Esophagus squamous epithelium (tissue), 5 donors: ENCODE results near the gene ASAP2. TPM values are rescaled to one million over a fixed set of nuclear protein-coding genes. Genes with fewer than 3 reads are reported as not detected.

Experiments
- DNase-seq: peaks from one replicate; lab custom pipeline; 2025; lab: John Stamatoyannopoulos, UW
- H3K27ac ChIP-seq, 4 donors: fragments of 200-600 bp; sonication (generic); one replicate each; pipeline ENCODE4 v1.5.1; 2016 to 2019; ENCODE audit warnings: mild to moderate bottlenecking in 1 of 4
- H3K27me3 ChIP-seq, 4 donors: fragments of 200-600 bp; sonication (generic); 1 replicate in 3 of 4; 2 replicates in 1 of 4; pipeline versions ENCODE4 v1.5.1 to v1.6.0; 2017 to 2021; ENCODE audit warnings: antibody characterized with exemption in 1 of 4
- H3K36me3 ChIP-seq, 3 donors: fragments of 200-600 bp; sonication (generic); one replicate each; pipeline ENCODE4 v1.5.1; 2016 to 2019
- H3K4me1 ChIP-seq, 3 donors: fragments of 200-600 bp; sonication (generic); one replicate each; pipeline ENCODE4 v1.5.1; 2017 to 2019
- H3K4me3 ChIP-seq, 4 donors: fragments of 200-600 bp; sonication (generic); 1 replicate in 3 of 4; 2 replicates in 1 of 4; pipeline ENCODE4 v1.5.1; 2016 to 2019; ENCODE audit warnings: mild to moderate bottlenecking in 2 of 4, moderate library complexity in 1 of 4
- H3K9me3 ChIP-seq, 3 donors: fragments of 200-600 bp; sonication (generic); one replicate each; pipeline ENCODE4 v1.5.1; 2016 to 2019
- POLR2A ChIP-seq, 4 donors: fragments of 450-650 bp; IDR thresholded peaks; one replicate each; pipeline ENCODE4 v1.6.1; 2017; ENCODE audit warnings: antibody characterized with exemption in 4 of 4, mild to moderate bottlenecking in 4 of 4, moderate library complexity in 3 of 4
- WGBS, 2 donors: methylation state at CpG; one replicate each; pipeline ENCODE4 v1.1.5; 2018; 5-methylcytosine and 5-hydroxymethylcytosine counted together
- intact Hi-C: fragments of 100-400 bp; cut with DNase I; formaldehyde crosslinking; loops from one replicate; pipeline ENCODE4 v1.15.0; 2022
- total RNA-seq, 4 donors: library from RNA; depleted of rRNA; stranded (reverse); fragments of >200 nt; gene quantifications; one replicate each; pipeline ENCODE4 v1.1.0, GENCODE V29; 2016
- TF ChIP-seq, protein P1 (sequence below), 6 experiments: fragments of 450-650 bp in 4 of 6; fragments of 200-600 bp in 2 of 6; sonication (generic) in 2 of 6; IDR thresholded peaks; one replicate each; pipeline ENCODE4 v1.5.1; 2016 to 2019; ENCODE audit warnings: antibody characterized with exemption in 6 of 6, mild to moderate bottlenecking in 4 of 6, moderate library complexity in 4 of 6
- donor health status: DM: yes; HTN: yes; CAD: no.

Gene ASAP2
- total RNA-seq, 4 donors from 2014 or later, result 3.3 to 15.3 (median 6.9) TPM

DNA sequence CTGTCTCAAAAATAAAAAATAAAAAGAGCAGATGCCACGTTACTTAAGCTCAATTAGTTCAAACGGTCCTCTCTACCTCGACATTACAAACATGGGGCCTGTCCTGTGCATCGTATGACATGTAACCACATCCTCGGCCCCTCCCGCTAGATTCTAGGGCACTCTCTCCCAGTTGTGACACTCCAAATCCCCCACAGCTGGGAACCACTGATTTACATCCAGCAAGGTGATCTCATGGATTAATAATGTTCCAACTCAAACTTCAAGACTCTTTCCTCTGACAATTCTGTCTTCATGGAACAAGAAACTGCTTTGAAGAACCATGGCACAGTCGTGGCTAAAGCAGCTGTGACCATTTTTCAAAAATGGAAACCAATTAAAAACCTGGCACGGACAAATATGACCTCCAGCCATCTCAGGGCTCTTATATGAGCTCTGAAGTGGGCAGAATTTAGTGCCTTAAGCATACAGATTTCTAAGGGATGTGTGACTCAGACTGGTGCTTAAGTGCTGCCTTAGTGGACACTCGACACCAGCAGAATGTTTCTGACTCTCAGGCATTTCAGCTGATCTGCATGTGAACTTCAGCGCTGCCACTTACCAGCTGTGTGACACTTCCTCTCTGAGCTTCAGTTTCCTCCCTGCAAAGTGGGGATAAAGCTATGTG, 31.7 kb upstream of the ASAP2 start:
- peak overlapping the region in 1 of 4 donors; percentile 9 for H3K27ac ChIP-seq
- DNase-seq, result no peak
- H3K36me3 ChIP-seq, result no peaks in the 10 kb centered on the region
- H3K4me1 ChIP-seq, result peaks cover 7 to 66% (median 23%) of the 10 kb centered on the region in 3 donors
- TF ChIP-seq, protein P1, sequence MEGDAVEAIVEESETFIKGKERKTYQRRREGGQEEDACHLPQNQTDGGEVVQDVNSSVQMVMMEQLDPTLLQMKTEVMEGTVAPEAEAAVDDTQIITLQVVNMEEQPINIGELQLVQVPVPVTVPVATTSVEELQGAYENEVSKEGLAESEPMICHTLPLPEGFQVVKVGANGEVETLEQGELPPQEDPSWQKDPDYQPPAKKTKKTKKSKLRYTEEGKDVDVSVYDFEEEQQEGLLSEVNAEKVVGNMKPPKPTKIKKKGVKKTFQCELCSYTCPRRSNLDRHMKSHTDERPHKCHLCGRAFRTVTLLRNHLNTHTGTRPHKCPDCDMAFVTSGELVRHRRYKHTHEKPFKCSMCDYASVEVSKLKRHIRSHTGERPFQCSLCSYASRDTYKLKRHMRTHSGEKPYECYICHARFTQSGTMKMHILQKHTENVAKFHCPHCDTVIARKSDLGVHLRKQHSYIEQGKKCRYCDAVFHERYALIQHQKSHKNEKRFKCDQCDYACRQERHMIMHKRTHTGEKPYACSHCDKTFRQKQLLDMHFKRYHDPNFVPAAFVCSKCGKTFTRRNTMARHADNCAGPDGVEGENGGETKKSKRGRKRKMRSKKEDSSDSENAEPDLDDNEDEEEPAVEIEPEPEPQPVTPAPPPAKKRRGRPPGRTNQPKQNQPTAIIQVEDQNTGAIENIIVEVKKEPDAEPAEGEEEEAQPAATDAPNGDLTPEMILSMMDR (IDR thresholded peaks at IDR 0.05), result no peak
- TF ChIP-seq POLR2A (IDR thresholded peaks at IDR 0.05), result no peak
- 57 to 67% methylated on average over 10 of the region's 10 CpGs for WGBS, 2 donors
- H3K4me3 ChIP-seq, result no peak overlapping the region
- H3K27me3 ChIP-seq, result no peaks in the 10 kb centered on the region
- intact Hi-C loops, result no loop called here
- H3K9me3 ChIP-seq, result no peaks in the 10 kb centered on the region

GRCh38 chr2:9178110-9178903, 28.3 kb upstream of the ASAP2 start:
- no peaks in the 10 kb centered on the region for H3K27me3 ChIP-seq
- H3K4me1 ChIP-seq, result peaks cover 14 to 62% (median 27%) of the 10 kb centered on the region in 3 donors
- peak overlapping the region; percentile 89 to 95 (median 93) for H3K27ac ChIP-seq
- no peak for DNase-seq
- intact Hi-C loops, result no loop called here
- no peak for TF ChIP-seq POLR2A (IDR thresholded peaks at IDR 0.05)
- TF ChIP-seq, protein P1 (IDR thresholded peaks at IDR 0.05), result no peak
- 22 to 29% methylated on average over 1 of the region's 2 CpGs for WGBS, 2 donors
- H3K4me3 ChIP-seq, result peak overlapping the region in 1 of 4 donors; percentile 40
- no peaks in the 10 kb centered on the region for H3K36me3 ChIP-seq
- H3K9me3 ChIP-seq, result no peaks in the 10 kb centered on the region

DNA sequence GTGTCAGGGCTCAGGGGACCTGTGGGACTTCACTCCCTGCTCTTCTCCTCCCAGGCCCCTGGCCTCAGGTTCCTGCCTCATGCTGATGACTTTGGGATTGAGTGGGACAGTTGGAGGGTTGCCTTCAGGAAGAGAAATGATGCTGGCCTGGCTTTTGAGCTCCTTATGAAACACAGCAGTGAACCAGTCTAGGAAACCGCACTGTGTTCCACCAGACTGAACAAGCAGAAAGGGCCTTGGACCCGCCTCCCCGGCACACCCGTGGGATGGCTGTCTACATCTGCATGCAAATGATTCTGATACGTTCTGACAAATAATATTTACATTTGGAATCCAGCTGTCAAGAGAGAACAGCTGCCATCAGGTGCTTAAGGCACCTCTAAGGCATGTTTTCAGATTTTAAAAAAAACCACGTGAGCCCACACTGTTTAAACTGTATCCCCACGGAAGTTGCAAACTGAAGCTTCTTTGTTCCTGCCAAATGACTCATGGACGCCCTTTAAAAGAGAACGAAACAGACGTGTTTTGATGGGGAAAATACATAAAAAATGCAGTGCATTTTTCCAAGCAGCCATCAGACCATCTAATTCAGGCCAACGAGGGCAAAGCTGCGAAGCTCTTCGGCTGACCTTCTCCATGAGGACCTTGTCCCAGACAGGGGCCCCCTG, 27.6 kb upstream of the ASAP2 start:
- TF ChIP-seq, protein P1 (IDR thresholded peaks at IDR 0.05), result no peak
- TF ChIP-seq POLR2A (IDR thresholded peaks at IDR 0.05), result no peak
- peak overlapping the region; percentile 13 to 40 (median 19) for H3K4me3 ChIP-seq

GRCh38 chr2:9179572-9180201, 26.9 kb upstream of the ASAP2 start:
- Histone ChIP-seq H3K9me3 (no peaks in the 10 kb centered on the region), H3K27ac (peak overlapping the region; percentile 89 to 95 (median 93)), H3K27me3 (no peaks in the 10 kb centered on the region), H3K4me1 (peaks cover 14 to 62% (median 27%) of the 10 kb centered on the region in 3 donors), H3K36me3 (no peaks in the 10 kb centered on the region), H3K4me3 (peak overlapping the region; percentile 13 to 40 (median 19))
- DNase-seq, result no peak
- TF ChIP-seq, protein P1 (IDR thresholded peaks at IDR 0.05), result no peak
- no peak for TF ChIP-seq POLR2A (IDR thresholded peaks at IDR 0.05)
- intact Hi-C loops, result no loop called here
- 24 to 25% methylated on average over 7 to 9 of the region's 9 CpGs for WGBS, 2 donors

More for the DNA sequence above, 27.6 kb upstream of the ASAP2 start:
- intact Hi-C loops, result no loop called here
- H3K9me3 ChIP-seq, result no peaks in the 10 kb centered on the region
- no peak for DNase-seq
- H3K27ac ChIP-seq, result peak overlapping the region; percentile 89 to 95 (median 93)
- H3K36me3 ChIP-seq, result no peaks in the 10 kb centered on the region
- WGBS, 2 donors, result 10 to 24% methylated on average over 10 to 13 of the region's 13 CpGs
- no peaks in the 10 kb centered on the region for H3K27me3 ChIP-seq
- peaks cover 14 to 62% (median 27%) of the 10 kb centered on the region in 3 donors for H3K4me1 ChIP-seq
